IMR-90 (cell line): ENCODE results near the gene SEL1L3. TPM values are rescaled to one million over a fixed set of nuclear protein-coding genes. Genes with fewer than 3 reads are reported as not detected.

Experiments used
- ATAC-seq: fragments of 200-7000 bp; cut with Tn5 transposase; 2 replicates; pipeline ENCODE4 v1.9.1; 2020; ENCODE audit warnings: low read depth, mild to moderate bottlenecking, moderate library complexity
- BruUV-seq: library from RNA; stranded (reverse); fragments of 400-500 nt; replicated peaks from 2 replicates; lab custom pipeline; 2021; lab: Mats Ljungman, UMichigan
- CTCF ChIA-PET: fragments of 300-600 bp; formaldehyde crosslinking; extraction: SDS; loops from one replicate; lab custom pipeline; 2021; ENCODE audit warnings: antibody characterized with exemption; lab: Yijun Ruan, JAX
- POLR2A ChIA-PET: fragments of 300-600 bp; sonication (Branson Sonifier 250); formaldehyde crosslinking; loops from one replicate; lab custom pipeline; 2022; ENCODE audit warnings: antibody characterized with exemption; ENCODE audit not compliant: unreplicated experiment; lab: Charles Lee
- DNase-seq: peaks from one replicate; pipeline ENCODE4 v3.0.0; 2013
- H2AFZ ChIP-seq: replicated peaks from 2 replicates; pipeline ENCODE3; 2013; ENCODE audit warnings: low read length, mild to moderate bottlenecking; ENCODE audit not compliant: poor library complexity
- H2AK5ac ChIP-seq: 2 replicates; pipeline ENCODE4 v1.6.1; 2013; ENCODE audit warnings: low read depth, low read length, inconsistent platforms
- H2AK9ac ChIP-seq: replicated peaks from 2 replicates; pipeline ENCODE3; 2013; ENCODE audit warnings: mild to moderate bottlenecking, low read depth, low read length, moderate library complexity; ENCODE audit not compliant: poor library complexity
- H2BK120ac ChIP-seq: 2 replicates; pipeline ENCODE4 v1.6.1; 2013; ENCODE audit warnings: low read depth, low read length, inconsistent platforms
- H2BK15ac ChIP-seq: 3 replicates; pipeline ENCODE4 v1.6.1; 2013; ENCODE audit warnings: low read depth, low read length, inconsistent platforms
- H2BK20ac ChIP-seq: 2 replicates; pipeline ENCODE4 v1.6.1; 2013; ENCODE audit warnings: low read depth, mild to moderate bottlenecking, inconsistent platforms, low read length, moderate library complexity
- H2BK5ac ChIP-seq: 2 replicates; pipeline ENCODE4 v1.6.1; 2013; ENCODE audit warnings: mild to moderate bottlenecking, low read depth, low read length, inconsistent platforms; ENCODE audit not compliant: poor library complexity, severe bottlenecking
- H3K14ac ChIP-seq: replicated peaks from 2 replicates; pipeline ENCODE4 v1.6.1; 2013; ENCODE audit warnings: low read depth, low read length, inconsistent platforms
- H3K18ac ChIP-seq: 2 replicates; pipeline ENCODE4 v1.6.1; 2013; ENCODE audit warnings: low read depth, low read length, control low read depth
- H3K23ac ChIP-seq: 2 replicates; pipeline ENCODE4 v1.6.1; 2013; ENCODE audit warnings: low read depth, low read length, inconsistent platforms
- H3K27ac ChIP-seq: 2 replicates; pipeline ENCODE4 v1.5.1; 2013; ENCODE audit warnings: mild to moderate bottlenecking, control low read depth, low read length; ENCODE audit not compliant: insufficient read depth
- H3K27me3 ChIP-seq: 2 replicates; pipeline ENCODE4 v1.6.1; 2013; ENCODE audit warnings: low read length; ENCODE audit not compliant: control insufficient read depth, insufficient read depth
- H3K36me3 ChIP-seq: 2 replicates; pipeline ENCODE4 v1.6.1; 2013; ENCODE audit warnings: low read length, mixed read lengths; ENCODE audit not compliant: control insufficient read depth, insufficient read depth
- H3K4ac ChIP-seq: 2 replicates; pipeline ENCODE4 v1.6.1; 2013; ENCODE audit warnings: low read depth, low read length, inconsistent platforms
- H3K4me1 ChIP-seq: 2 replicates; pipeline ENCODE4 v1.6.1; 2013; ENCODE audit warnings: low read length, mixed read lengths; ENCODE audit not compliant: control insufficient read depth, insufficient read depth
- H3K4me2 ChIP-seq: 2 replicates; pipeline ENCODE4 v1.6.1; 2013; ENCODE audit warnings: low read depth, mild to moderate bottlenecking, control low read depth, low read length, moderate library complexity
- H3K4me3 ChIP-seq: 2 replicates; pipeline ENCODE4 v1.5.1; 2013; ENCODE audit warnings: low read depth, mild to moderate bottlenecking, control low read depth, low read length, moderate library complexity; ENCODE audit not compliant: insufficient read depth
- H3K56ac ChIP-seq: 2 replicates; pipeline ENCODE4 v1.6.1; 2013; ENCODE audit warnings: low read length, inconsistent platforms; ENCODE audit not compliant: insufficient read depth; ENCODE audit errors: extremely low read depth
- H3K79me1 ChIP-seq, 2 experiments: 2 replicates each; pipeline ENCODE4 v1.6.1; 2013; ENCODE audit warnings: low read length in 2 of 2, inconsistent platforms in 1 of 2, low read depth in 1 of 2
- H3K9ac ChIP-seq: 2 replicates; pipeline ENCODE4 v1.6.1; 2013; ENCODE audit warnings: low read depth, low read length, control low read depth
- H3K9me1 ChIP-seq: 2 replicates; pipeline ENCODE4 v1.6.1; 2013; ENCODE audit warnings: low read length, inconsistent platforms; ENCODE audit not compliant: insufficient read depth
- H3K9me3 ChIP-seq: 2 replicates; pipeline ENCODE4 v1.6.1; 2013; ENCODE audit warnings: low read length; ENCODE audit not compliant: control insufficient read depth, insufficient read depth
- H4K20me1 ChIP-seq: 2 replicates; pipeline ENCODE4 v1.6.1; 2013; ENCODE audit warnings: low read length, inconsistent platforms; ENCODE audit not compliant: insufficient read depth
- H4K5ac ChIP-seq: 2 replicates; pipeline ENCODE4 v1.6.1; 2013; ENCODE audit warnings: mild to moderate bottlenecking, low read depth, low read length, control low read depth
- H4K8ac ChIP-seq, 2 experiments: 2 replicates each; pipeline ENCODE4 v1.6.1; 2013; ENCODE audit warnings: low read depth in 2 of 2, low read length in 2 of 2, control low read depth in 1 of 2, inconsistent platforms in 1 of 2
- H4K91ac ChIP-seq: 2 replicates; pipeline ENCODE4 v1.6.1; 2013; ENCODE audit warnings: low read depth, low read length, inconsistent platforms; ENCODE audit not compliant: insufficient read depth
- BHLHE40 ChIP-seq: fragments of 150-350 bp; IDR thresholded peaks from 2 replicates; pipeline ENCODE4 v1.6.1; 2016; ENCODE audit warnings: mild to moderate bottlenecking, low read depth, low read length
- CEBPB ChIP-seq: IDR thresholded peaks from 2 replicates; pipeline ENCODE4 v1.6.1; 2012; ENCODE audit warnings: low read depth, low read length, improper control_type of control experiment
- CHD1 ChIP-seq: IDR thresholded peaks from 2 replicates; pipeline ENCODE4 v1.6.1; 2012; ENCODE audit warnings: low read depth, low read length, improper control_type of control experiment
- CTCF ChIP-seq: conservative IDR thresholded peaks from 2 replicates; pipeline ENCODE4 v1.5.1; 2012; ENCODE audit warnings: mild to moderate bottlenecking, low read depth, low read length, improper control_type of control experiment
- ELK1 ChIP-seq: fragments of 150-350 bp; IDR thresholded peaks from 2 replicates; pipeline ENCODE4 v1.6.1; 2016; ENCODE audit warnings: low read depth, mild to moderate bottlenecking, low read length, moderate library complexity, borderline replicate concordance
- MAFK ChIP-seq: IDR thresholded peaks from 2 replicates; pipeline ENCODE4 v1.6.1; 2012; ENCODE audit warnings: low read depth, low read length, improper control_type of control experiment
- MAZ ChIP-seq: IDR thresholded peaks from 2 replicates; pipeline ENCODE4 v1.6.1; 2012; ENCODE audit warnings: low read depth, mild to moderate bottlenecking, low read length, improper control_type of control experiment, moderate library complexity, borderline replicate concordance
- MXI1 ChIP-seq: IDR thresholded peaks from 2 replicates; pipeline ENCODE4 v1.6.1; 2012; ENCODE audit warnings: low read depth, mild to moderate bottlenecking, low read length, moderate library complexity, borderline replicate concordance
- NFE2L2 ChIP-seq: fragments of 150-350 bp; IDR thresholded peaks from 2 replicates; pipeline ENCODE4 v1.6.1; 2016; ENCODE audit warnings: low read depth, mild to moderate bottlenecking, low read length
- RCOR1 ChIP-seq: IDR thresholded peaks from 2 replicates; pipeline ENCODE4 v1.6.1; 2012; ENCODE audit warnings: mild to moderate bottlenecking, low read length, improper control_type of control experiment; ENCODE audit not compliant: insufficient replicate concordance
- RFX5 ChIP-seq: IDR thresholded peaks from 2 replicates; pipeline ENCODE4 v1.8.0; 2012; ENCODE audit warnings: low read depth, mild to moderate bottlenecking, low read length, moderate library complexity
- USF2 ChIP-seq: fragments of 150-350 bp; IDR thresholded peaks from 2 replicates; pipeline ENCODE4 v1.6.1; 2017; ENCODE audit warnings: mild to moderate bottlenecking, antibody characterized with exemption, low read length, low read depth
- dilution Hi-C: fragments of 300-500 bp; cut with HindIII; formaldehyde crosslinking; loops from one replicate; pipeline ENCODE4 v1.14.3; 2018; ENCODE audit warnings: low sequenced_read_pairs; ENCODE audit not compliant: unreplicated experiment
- in situ Hi-C: fragments of 300-500 bp; cut with MboI; formaldehyde crosslinking; loops from 3 replicates; pipeline ENCODE4 v1.14.3; 2019; ENCODE audit warnings: low sequenced_read_pairs, inconsistent platforms, mixed read lengths
- intact Hi-C: fragments of 100-400 bp; cut with micrococcal nuclease; formaldehyde crosslinking; loops from 2 replicates; pipeline ENCODE4 v1.10.0; 2022
- polyA plus RNA-seq, 3 experiments: library from polyadenylated mRNA; depleted of rRNA; stranded (reverse); fragments of >200 nt; gene quantifications; 2 replicates each; pipeline ENCODE4 v1.2.3, GENCODE V29; 2012; ENCODE audit warnings: low replicate concordance in 1 of 3
- total RNA-seq: library from RNA; depleted of rRNA; stranded (reverse); fragments of >200 nt; gene quantifications from 2 replicates; pipeline ENCODE4 v1.2.3, GENCODE V29; 2012

The SEL1L3 gene
- total and polyA plus RNA-seq, 2 of the 4 experiments (the other 2 are of a cell fraction) = 16.4 to 43.7 TPM

GRCh38 chr4:25889589-25890503, 27.1 kb upstream of the SEL1L3 start (continued):
- TF ChIP-seq RCOR1 (no peak), CHD1 (no peak)

- no peak overlapping the region for H3K27ac ChIP-seq
- dilution Hi-C loops = no loop called here
- no peak overlapping the region for H4K5ac ChIP-seq
- no peak overlapping the region for H2AFZ ChIP-seq
- H3K9ac ChIP-seq = no peak overlapping the region
- peaks cover 10% of the 10 kb centered on the region for H3K4me1 ChIP-seq
- H3K23ac ChIP-seq = no peak overlapping the region
- no peak overlapping the region for H2AK9ac ChIP-seq
- no peaks in the 10 kb centered on the region for H3K9me3 ChIP-seq
- no peaks in the 10 kb centered on the region for H3K36me3 ChIP-seq
- no peak overlapping the region for H3K18ac ChIP-seq
- no peak overlapping the region for H3K14ac ChIP-seq
- no peak overlapping the region for H2BK5ac ChIP-seq
- no peak overlapping the region for H3K4me2 ChIP-seq
- H3K27me3 ChIP-seq = no peaks in the 10 kb centered on the region
- no peak overlapping the region for H4K91ac ChIP-seq
- H3K79me1 ChIP-seq = no peaks in the 10 kb centered on the region
- DNase-seq (peak; percentile 39), ATAC-seq (no peak)
- intact Hi-C loops = no loop called here
- no peak overlapping the region for H2AK5ac ChIP-seq
- no peak overlapping the region for H2BK20ac ChIP-seq
- no peak overlapping the region for H3K4me3 ChIP-seq
- no peak overlapping the region for H2BK120ac ChIP-seq
- no TSS peak for BruUV-seq
- H3K4ac ChIP-seq = no peak overlapping the region
- no peak overlapping the region for H4K8ac ChIP-seq
- CTCF ChIA-PET = interaction anchor here (0.6 kb wide), 1 partner anchor 38 kb away, joined by 3 read pairs; no protein-coding TSS in a partner anchor
- in situ Hi-C loops = no loop called here
- H4K20me1 ChIP-seq = no peaks in the 10 kb centered on the region
- peak overlapping the region; percentile 42; the same call in 1 of the 3 replicates for H2BK15ac ChIP-seq
- POLR2A ChIA-PET = no interaction called here
- no peak overlapping the region for H3K56ac ChIP-seq
- H3K9me1 ChIP-seq = peaks cover 10% of the 10 kb centered on the region; the same call in 1 of the 2 replicates
- TF ChIP-seq CEBPB (no peak), MXI1 (no peak), USF2 (no peak), CHD1 (no peak), MAZ (no peak), NFE2L2 (no peak), ELK1 (no peak), BHLHE40 (no peak), CTCF (no peak), MAFK (no peak), RFX5 (no peak)
These were observed 26.0 kb upstream of the SEL1L3 start for GRCh38 chr4:25888781-25889180.
